CD14-positive monocyte (primary cell): Measurements from ENCODE around the gene VTI1A. TPM values are rescaled to one million over a fixed set of nuclear protein-coding genes. Genes with fewer than 3 reads are reported as not detected.

ENCODE experiments used
- DNase-seq, 3 donors: peaks; one replicate each; pipeline ENCODE4 v3.0.0-alpha.2; 2011 to 2022
- H2AFZ ChIP-seq: 2 replicates; pipeline ENCODE4 v1.6.0; 2012; ENCODE audit warnings: mild to moderate bottlenecking, low read depth, low read length, inconsistent platforms; ENCODE audit not compliant: insufficient read depth, poor library complexity, severe bottlenecking
- H3K27ac ChIP-seq, 2 donors: 1 replicate in 1 of 2; 2 replicates in 1 of 2; pipeline ENCODE4 v1.5.1; 2012 to 2013; ENCODE audit warnings: low read length in 2 of 2, control low read depth in 1 of 2, inconsistent platforms in 1 of 2, low read depth in 1 of 2, mild to moderate bottlenecking in 1 of 2
- H3K27me3 ChIP-seq, 2 donors: one replicate each; pipeline versions ENCODE4 v1.6.0 to v1.6.1; 2011 to 2013; ENCODE audit warnings: low read length in 2 of 2; ENCODE audit not compliant: control insufficient read depth in 2 of 2, insufficient read depth in 2 of 2
- H3K36me3 ChIP-seq, 2 donors: replicated peaks in 1 of 2; 1 replicate in 1 of 2; 2 replicates in 1 of 2; pipeline versions ENCODE4 v1.5.1 to v1.6.1; 2012 to 2013; ENCODE audit warnings: low read length in 2 of 2, control low read depth in 1 of 2, inconsistent platforms in 1 of 2, mild to moderate bottlenecking in 1 of 2; ENCODE audit not compliant: insufficient read depth in 2 of 2, control insufficient read depth in 1 of 2
- H3K4me1 ChIP-seq, 2 donors: 1 replicate in 1 of 2; 2 replicates in 1 of 2; pipeline versions ENCODE4 v1.5.1 to v1.6.1; 2012 to 2013; ENCODE audit warnings: low read length in 2 of 2, control low read depth in 1 of 2, inconsistent platforms in 1 of 2, mild to moderate bottlenecking in 1 of 2, moderate library complexity in 1 of 2; ENCODE audit not compliant: insufficient read depth in 2 of 2, control insufficient read depth in 1 of 2
- H3K4me2 ChIP-seq: replicated peaks from 2 replicates; pipeline ENCODE3; 2012; ENCODE audit warnings: low read length, moderate library complexity, mild to moderate bottlenecking; ENCODE audit not compliant: poor library complexity, severe bottlenecking; ENCODE audit errors: extremely low read depth
- H3K4me3 ChIP-seq, 3 experiments: fragments of 200-600 bp in 1 of 3; sonication (generic) in 1 of 3; replicated peaks in 1 of 3; 1 replicate in 2 of 3; 2 replicates in 1 of 3; pipeline ENCODE4 v1.5.1; 2011 to 2013; ENCODE audit warnings: low read length in 3 of 3, mild to moderate bottlenecking in 3 of 3, control low read depth in 2 of 3, low read depth in 2 of 3, inconsistent platforms in 1 of 3, moderate library complexity in 1 of 3
- H3K79me2 ChIP-seq: 2 replicates; pipeline ENCODE4 v1.6.0; 2012; ENCODE audit warnings: mild to moderate bottlenecking, control low read depth, inconsistent platforms, low read length, moderate library complexity; ENCODE audit not compliant: insufficient read depth
- H3K9ac ChIP-seq: 2 replicates; pipeline ENCODE4 v1.6.0; 2017; ENCODE audit warnings: low read length, mild to moderate bottlenecking; ENCODE audit not compliant: insufficient read depth, poor library complexity, severe bottlenecking
- H3K9me3 ChIP-seq, 2 donors: replicated peaks in 1 of 2; 1 replicate in 1 of 2; 2 replicates in 1 of 2; pipeline versions ENCODE4 v1.5.1 to v1.6.1; 2012 to 2013; ENCODE audit warnings: low read length in 2 of 2, control low read depth in 1 of 2; ENCODE audit not compliant: control insufficient read depth in 1 of 2, insufficient read depth in 1 of 2
- H4K20me1 ChIP-seq: 2 replicates; pipeline ENCODE4 v1.6.0; 2012; ENCODE audit warnings: mild to moderate bottlenecking, low read length, control low read depth, moderate library complexity; ENCODE audit not compliant: insufficient read depth
- H3K27ac Mint-ChIP-seq, 7 donors: one replicate each; pipeline ENCODE4 v1.8.0; 2020; ENCODE audit warnings: mild to moderate bottlenecking in 7 of 7, mixed read lengths in 7 of 7, moderate library complexity in 6 of 7, inconsistent platforms in 2 of 7
- H3K27me3 Mint-ChIP-seq, 3 donors: one replicate each; pipeline ENCODE4 v1.8.0; 2021 to 2022; ENCODE audit warnings: low read depth in 3 of 3, mild to moderate bottlenecking in 3 of 3, mixed read lengths in 3 of 3, moderate library complexity in 3 of 3, inconsistent platforms in 1 of 3
- H3K36me3 Mint-ChIP-seq, 2 donors: one replicate each; pipeline ENCODE4 v1.8.0; 2020; ENCODE audit warnings: mixed read lengths in 2 of 2, inconsistent platforms in 1 of 2, mild to moderate bottlenecking in 1 of 2
- H3K4me1 Mint-ChIP-seq: one replicate; pipeline ENCODE4 v1.8.0; 2020; ENCODE audit warnings: mild to moderate bottlenecking, mixed read lengths
- H3K4me3 Mint-ChIP-seq, 2 donors: one replicate each; pipeline ENCODE4 v1.8.0; 2020; ENCODE audit warnings: mild to moderate bottlenecking in 2 of 2, mixed read lengths in 2 of 2, moderate library complexity in 1 of 2
- H3K9me3 Mint-ChIP-seq, 7 donors: one replicate each; pipeline ENCODE4 v1.8.0; 2020 to 2022; ENCODE audit warnings: mixed read lengths in 7 of 7, mild to moderate bottlenecking in 6 of 7, moderate library complexity in 6 of 7, inconsistent platforms in 2 of 7
- WGBS: methylation state at CpG from one replicate; pipeline ENCODE4 v1.1.5; 2013; ENCODE audit warnings: missing lambda C conversion rate; ENCODE audit not compliant: insufficient coverage; 5-methylcytosine and 5-hydroxymethylcytosine counted together
- intact Hi-C, 2 donors: fragments of 100-400 bp; cut with micrococcal nuclease; formaldehyde crosslinking; loops; one replicate each; pipeline versions ENCODE4 v1.15.0 to v1.15.1; 2023
- polyA plus RNA-seq, 3 donors: library from polyadenylated mRNA; depleted of rRNA in 1 of 3; unstranded in 2 of 3; stranded (reverse) in 1 of 3; fragments of 300-500 nt in 2 of 3; fragments of >200 nt in 1 of 3; fragmentation: Illumina TruSeq in 2 of 3; gene quantifications; 1 replicate in 2 of 3; 2 replicates in 1 of 3; pipeline ENCODE4 v1.2.3, GENCODE V29; 2012 to 2021
- TF ChIP-seq, protein P1 (sequence below): fragments of 200-600 bp; IDR thresholded peaks from one replicate; pipeline ENCODE4 v1.8.0; 2022; ENCODE audit warnings: antibody characterized with exemption, mild to moderate bottlenecking

Gene VTI1A
- polyA plus RNA-seq, 3 donors = 23.6 to 25.4 (median 24.1) TPM

DNA sequence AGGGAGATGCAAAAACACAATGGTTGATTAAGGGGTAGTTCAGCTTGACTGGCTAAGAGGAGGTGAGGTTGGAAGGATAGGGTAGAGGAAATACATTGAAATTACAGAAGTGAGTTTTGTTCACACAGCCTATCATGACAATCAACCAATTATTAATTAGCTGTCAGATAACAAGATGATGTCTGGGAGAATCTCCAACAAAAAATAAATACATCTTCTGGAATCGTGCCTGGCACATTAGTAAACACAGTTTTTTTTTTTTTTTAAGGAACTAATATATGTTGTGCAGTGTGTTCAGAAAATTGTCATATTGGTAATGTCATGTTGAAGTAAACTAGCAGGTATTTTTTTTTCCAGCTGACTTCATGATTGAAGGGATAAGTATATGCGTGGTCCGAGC lies 171.8 kb downstream of the VTI1A start:
- Histone ChIP-seq H3K9me3 (no peaks in the 10 kb centered on the region), H3K79me2 (no peaks in the 10 kb centered on the region), H3K9ac (no peak overlapping the region), H4K20me1 (no peaks in the 10 kb centered on the region), H3K4me2 (no peak overlapping the region), H2AFZ (no peak overlapping the region), H3K27me3 (no peaks in the 10 kb centered on the region), H3K36me3 (no peaks in the 10 kb centered on the region), H3K4me1 (no peaks in the 10 kb centered on the region), H3K4me3 (no peak overlapping the region), H3K27ac (no peak overlapping the region)
- peaks cover 11 to 18% of the 10 kb centered on the region in 2 donors for H3K36me3 Mint-ChIP-seq
- H3K9me3 Mint-ChIP-seq = peaks cover 2 to 10% (median 6%) of the 10 kb centered on the region in 7 donors
- no peak overlapping the region for H3K27ac Mint-ChIP-seq
- intact Hi-C loops = no loop called here
- TF ChIP-seq, protein P1, sequence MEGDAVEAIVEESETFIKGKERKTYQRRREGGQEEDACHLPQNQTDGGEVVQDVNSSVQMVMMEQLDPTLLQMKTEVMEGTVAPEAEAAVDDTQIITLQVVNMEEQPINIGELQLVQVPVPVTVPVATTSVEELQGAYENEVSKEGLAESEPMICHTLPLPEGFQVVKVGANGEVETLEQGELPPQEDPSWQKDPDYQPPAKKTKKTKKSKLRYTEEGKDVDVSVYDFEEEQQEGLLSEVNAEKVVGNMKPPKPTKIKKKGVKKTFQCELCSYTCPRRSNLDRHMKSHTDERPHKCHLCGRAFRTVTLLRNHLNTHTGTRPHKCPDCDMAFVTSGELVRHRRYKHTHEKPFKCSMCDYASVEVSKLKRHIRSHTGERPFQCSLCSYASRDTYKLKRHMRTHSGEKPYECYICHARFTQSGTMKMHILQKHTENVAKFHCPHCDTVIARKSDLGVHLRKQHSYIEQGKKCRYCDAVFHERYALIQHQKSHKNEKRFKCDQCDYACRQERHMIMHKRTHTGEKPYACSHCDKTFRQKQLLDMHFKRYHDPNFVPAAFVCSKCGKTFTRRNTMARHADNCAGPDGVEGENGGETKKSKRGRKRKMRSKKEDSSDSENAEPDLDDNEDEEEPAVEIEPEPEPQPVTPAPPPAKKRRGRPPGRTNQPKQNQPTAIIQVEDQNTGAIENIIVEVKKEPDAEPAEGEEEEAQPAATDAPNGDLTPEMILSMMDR = no peak
- no peaks in the 10 kb centered on the region for H3K4me1 Mint-ChIP-seq
- WGBS = 100% methylated on average over 2 of the region's 3 CpGs
- no peak for DNase-seq
- H3K27me3 Mint-ChIP-seq = no peaks in the 10 kb centered on the region
- H3K4me3 Mint-ChIP-seq = no peak overlapping the region

DNA sequence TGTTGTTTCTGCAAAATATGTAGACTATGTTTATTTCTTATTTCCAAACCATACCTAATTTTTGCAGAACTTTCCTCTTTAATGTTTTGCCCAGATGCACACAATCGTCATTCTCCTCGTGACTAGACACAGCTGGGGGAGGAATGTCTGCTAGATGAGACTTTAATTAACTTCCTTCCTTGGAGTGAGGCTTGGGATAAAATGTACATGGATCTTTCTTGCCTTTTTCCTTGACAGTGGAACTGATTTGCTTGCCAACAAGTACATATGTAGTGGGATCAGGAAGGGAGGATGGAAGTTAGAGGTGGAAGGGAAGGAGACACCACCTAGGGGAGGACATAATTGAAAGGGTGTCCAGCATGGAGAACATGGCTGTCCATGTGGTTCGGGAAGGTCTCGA lies 172.5 kb downstream of the VTI1A start:
- no peak overlapping the region for H3K4me3 ChIP-seq
- TF ChIP-seq, protein P1 = no peak
- no peak overlapping the region for H2AFZ ChIP-seq
- no peaks in the 10 kb centered on the region for H3K9me3 ChIP-seq
- no peak overlapping the region for H3K4me2 ChIP-seq
- no peaks in the 10 kb centered on the region for H3K79me2 ChIP-seq
- H3K4me1 Mint-ChIP-seq = no peaks in the 10 kb centered on the region
- no peak overlapping the region for H3K27ac ChIP-seq
- intact Hi-C loops = no loop called here
- H3K4me3 Mint-ChIP-seq = no peak overlapping the region
- DNase-seq = no peak
- no peaks in the 10 kb centered on the region for H3K27me3 ChIP-seq
- peaks cover 2 to 10% (median 6%) of the 10 kb centered on the region in 7 donors for H3K9me3 Mint-ChIP-seq
- no peaks in the 10 kb centered on the region for H3K4me1 ChIP-seq
- no peaks in the 10 kb centered on the region for H3K27me3 Mint-ChIP-seq
- H3K9ac ChIP-seq = no peak overlapping the region
- no CpG with 5 or more reads among the region's 4 CpGs for WGBS
- H3K36me3 Mint-ChIP-seq = peaks cover 11 to 18% of the 10 kb centered on the region in 2 donors
- H3K27ac Mint-ChIP-seq = no peak overlapping the region
- no peaks in the 10 kb centered on the region for H3K36me3 ChIP-seq
- H4K20me1 ChIP-seq = no peaks in the 10 kb centered on the region
